PFSK-1 (cell line): ENCODE measurements around the gene UCKL1.

Experiments
- FOXP2 ChIP-seq: optimal IDR thresholded peaks from 2 replicates; pipeline ENCODE3; 2011; ENCODE audit warnings: borderline replicate concordance, control low read depth, inconsistent platforms; ENCODE audit not compliant: insufficient read depth; ENCODE audit errors: extremely low read length, extremely low read depth
- POLR2AphosphoS5 ChIP-seq: IDR thresholded peaks from 2 replicates; pipeline ENCODE4 v1.6.1; 2012; ENCODE audit warnings: low read depth, mild to moderate bottlenecking, control low read depth, low read length, moderate library complexity
- SIN3A ChIP-seq: IDR thresholded peaks from 2 replicates; pipeline ENCODE4 v1.6.1; 2012; ENCODE audit warnings: mild to moderate bottlenecking, low read length, moderate library complexity, borderline replicate concordance; ENCODE audit not compliant: insufficient read depth
- TAF1 ChIP-seq: IDR thresholded peaks from 2 replicates; pipeline ENCODE4 v1.6.1; 2012; ENCODE audit warnings: low read length, control low read depth, borderline replicate concordance; ENCODE audit not compliant: insufficient read depth
- TF ChIP-seq, protein P1 (sequence below), 2 experiments: IDR thresholded peaks; 2 replicates each; pipeline versions ENCODE4 v1.6.1 to v1.8.0; 2011 to 2012; ENCODE audit warnings: low read depth in 2 of 2, low read length in 2 of 2, control low read depth in 1 of 2, inconsistent platforms in 1 of 2, mild to moderate bottlenecking in 1 of 2, moderate library complexity in 1 of 2; ENCODE audit not compliant: insufficient read depth in 1 of 2

UCKL1 gene

DNA sequence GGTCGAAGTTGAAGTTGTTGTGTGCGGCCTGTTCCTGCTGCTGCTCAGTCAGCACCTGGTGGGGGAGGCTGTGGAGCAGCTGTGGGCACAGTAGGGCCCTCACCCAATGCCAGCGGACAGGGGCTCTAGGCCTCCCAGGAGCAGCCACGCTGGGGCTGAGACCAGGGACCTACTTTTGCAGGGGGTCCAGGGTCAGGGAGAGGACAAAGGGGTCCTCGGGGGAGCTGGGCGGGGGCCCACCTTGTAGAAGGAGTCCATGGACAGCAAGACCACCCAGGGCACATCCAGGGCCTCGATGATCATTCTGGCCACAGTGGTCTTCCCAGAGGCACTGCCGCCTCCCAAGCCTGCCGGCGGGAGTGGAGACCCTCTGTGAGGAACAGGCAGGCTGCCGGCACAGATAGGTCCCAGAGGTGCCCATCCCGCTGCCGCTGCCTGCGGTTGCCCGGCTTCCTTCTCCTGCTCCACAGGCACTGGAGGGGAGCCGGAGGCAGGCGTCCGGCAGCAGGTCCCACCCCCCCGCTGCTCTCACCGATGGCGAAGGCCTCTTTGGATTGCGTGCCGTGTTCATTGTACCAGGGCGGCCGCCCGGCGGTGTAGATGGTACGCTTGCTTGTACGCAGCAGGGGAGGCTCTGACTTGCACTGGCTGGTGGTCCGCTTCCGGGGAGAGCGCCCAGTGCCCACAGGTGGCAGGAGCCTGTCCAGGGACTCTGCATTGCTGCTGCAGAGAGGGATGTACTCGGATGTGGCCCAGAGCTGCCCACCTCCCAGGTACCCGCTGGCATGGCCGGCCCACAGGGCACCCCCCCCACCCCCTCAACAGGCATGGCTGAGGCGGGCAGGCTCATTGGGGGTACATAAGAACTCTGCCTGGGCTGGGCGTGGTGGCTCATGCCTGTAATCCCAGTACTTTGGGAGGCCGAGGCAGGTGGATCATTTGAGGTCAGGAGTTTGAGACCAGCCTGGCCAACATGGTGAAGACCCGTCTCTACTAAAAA lies 10.0 kb downstream of the UCKL1 start:
- TF ChIP-seq POLR2AphosphoS5, result no peak
- TF ChIP-seq, protein P1, sequence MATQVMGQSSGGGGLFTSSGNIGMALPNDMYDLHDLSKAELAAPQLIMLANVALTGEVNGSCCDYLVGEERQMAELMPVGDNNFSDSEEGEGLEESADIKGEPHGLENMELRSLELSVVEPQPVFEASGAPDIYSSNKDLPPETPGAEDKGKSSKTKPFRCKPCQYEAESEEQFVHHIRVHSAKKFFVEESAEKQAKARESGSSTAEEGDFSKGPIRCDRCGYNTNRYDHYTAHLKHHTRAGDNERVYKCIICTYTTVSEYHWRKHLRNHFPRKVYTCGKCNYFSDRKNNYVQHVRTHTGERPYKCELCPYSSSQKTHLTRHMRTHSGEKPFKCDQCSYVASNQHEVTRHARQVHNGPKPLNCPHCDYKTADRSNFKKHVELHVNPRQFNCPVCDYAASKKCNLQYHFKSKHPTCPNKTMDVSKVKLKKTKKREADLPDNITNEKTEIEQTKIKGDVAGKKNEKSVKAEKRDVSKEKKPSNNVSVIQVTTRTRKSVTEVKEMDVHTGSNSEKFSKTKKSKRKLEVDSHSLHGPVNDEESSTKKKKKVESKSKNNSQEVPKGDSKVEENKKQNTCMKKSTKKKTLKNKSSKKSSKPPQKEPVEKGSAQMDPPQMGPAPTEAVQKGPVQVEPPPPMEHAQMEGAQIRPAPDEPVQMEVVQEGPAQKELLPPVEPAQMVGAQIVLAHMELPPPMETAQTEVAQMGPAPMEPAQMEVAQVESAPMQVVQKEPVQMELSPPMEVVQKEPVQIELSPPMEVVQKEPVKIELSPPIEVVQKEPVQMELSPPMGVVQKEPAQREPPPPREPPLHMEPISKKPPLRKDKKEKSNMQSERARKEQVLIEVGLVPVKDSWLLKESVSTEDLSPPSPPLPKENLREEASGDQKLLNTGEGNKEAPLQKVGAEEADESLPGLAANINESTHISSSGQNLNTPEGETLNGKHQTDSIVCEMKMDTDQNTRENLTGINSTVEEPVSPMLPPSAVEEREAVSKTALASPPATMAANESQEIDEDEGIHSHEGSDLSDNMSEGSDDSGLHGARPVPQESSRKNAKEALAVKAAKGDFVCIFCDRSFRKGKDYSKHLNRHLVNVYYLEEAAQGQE (IDR thresholded peaks at IDR 0.05; ENCODE audit: insufficient read depth in 1 of 2, low read depth in 2 of 2, low read length in 2 of 2), result no peak
- no peak for TF ChIP-seq TAF1
- no peak for TF ChIP-seq FOXP2
- no peak for TF ChIP-seq SIN3A

DNA sequence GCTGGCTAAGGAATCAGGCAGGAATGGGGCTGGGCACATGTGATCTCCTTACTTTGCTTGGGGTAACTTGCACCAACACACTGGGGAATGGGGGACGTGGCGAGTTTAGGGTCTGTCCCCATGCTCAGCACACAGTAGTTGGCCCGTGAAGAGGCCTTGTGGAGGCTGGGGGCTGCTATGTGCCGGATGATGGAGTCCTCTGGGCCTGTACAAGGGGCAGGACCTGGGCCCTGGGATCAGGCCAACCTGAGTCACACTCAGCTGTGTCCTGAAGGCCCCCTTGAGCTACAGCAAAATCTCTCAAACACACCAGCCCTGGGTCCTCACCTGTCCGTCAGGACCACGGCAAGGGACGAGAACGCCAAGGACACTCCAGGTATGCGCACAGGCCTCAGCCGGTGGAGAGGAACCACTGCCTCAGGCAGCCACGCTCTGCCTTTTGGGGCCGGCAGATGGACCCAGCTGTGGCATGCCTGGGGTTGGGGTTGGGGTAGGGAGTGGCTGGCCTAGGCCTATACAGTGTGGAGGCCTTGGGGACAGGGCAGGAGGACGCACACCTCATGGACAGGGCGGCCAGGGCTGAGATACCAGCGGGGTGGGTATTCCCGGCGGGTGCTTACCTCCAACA lies 11.1 kb downstream of the UCKL1 start:
- TF ChIP-seq FOXP2, result no peak
- no peak for TF ChIP-seq SIN3A

DNA sequence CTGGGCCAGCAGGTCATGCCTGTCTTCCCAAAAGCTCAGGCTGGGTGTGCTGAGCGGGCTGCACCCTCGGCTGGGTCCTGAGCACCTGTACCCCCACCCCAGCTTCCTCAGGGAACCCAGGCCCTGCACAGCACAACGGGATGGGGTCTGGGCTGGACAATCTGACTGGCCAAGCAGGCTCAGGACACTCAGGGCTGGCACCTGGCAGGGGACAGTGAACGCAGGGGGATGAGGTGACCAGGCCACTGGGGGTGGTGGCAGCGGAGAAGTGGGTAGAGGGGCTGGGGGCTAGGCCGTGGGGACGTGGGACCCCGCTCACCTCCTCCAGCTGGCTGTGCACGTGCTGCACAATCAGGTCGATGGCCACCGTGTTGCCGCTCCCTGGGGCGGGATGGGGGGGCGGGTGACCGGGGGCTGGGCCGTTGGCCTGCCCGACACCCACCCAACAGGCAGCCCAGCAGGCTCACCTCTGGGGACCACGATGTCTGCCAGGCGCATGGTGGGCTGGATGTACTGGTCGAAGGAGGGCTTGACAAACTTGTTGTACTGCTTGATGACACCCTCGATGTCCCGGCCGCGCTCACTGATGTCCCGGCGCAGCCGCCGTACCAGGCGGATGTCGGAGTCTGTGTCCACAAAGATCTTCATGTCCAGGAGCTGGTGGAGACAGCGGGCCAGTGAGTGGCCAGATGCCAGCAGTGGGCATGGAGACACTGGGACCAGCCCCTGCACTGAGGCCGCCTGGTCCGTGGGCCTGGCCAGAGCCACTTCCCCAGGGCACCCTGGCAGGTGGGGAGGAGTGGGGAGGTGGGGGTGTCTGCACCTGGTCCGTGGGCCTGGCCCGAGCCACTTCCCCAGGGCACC lies 11.9 kb downstream of the UCKL1 start:
- TF ChIP-seq, protein P1 (IDR thresholded peaks at IDR 0.05; ENCODE audit: insufficient read depth in 1 of 2, low read depth in 2 of 2, low read length in 2 of 2), result no peak
- TF ChIP-seq FOXP2 (no peak), POLR2AphosphoS5 (no peak), SIN3A (no peak)

DNA sequence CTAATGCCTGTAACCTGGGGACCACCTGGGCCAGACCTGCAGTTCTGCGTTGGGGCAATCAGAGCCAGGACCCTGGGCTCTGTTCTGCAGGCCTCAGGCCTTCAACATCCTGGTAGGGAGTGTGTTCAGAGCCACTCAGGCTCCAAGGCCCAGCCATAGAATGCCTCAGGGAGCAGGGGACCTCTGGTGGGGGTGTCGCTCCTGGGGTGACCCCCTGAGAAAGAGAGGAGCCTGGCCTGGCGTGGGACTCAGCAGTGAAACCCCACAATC lies 12.5 kb downstream of the UCKL1 start:
- TF ChIP-seq, protein P1 (IDR thresholded peaks at IDR 0.05; ENCODE audit: insufficient read depth in 1 of 2, low read depth in 2 of 2, low read length in 2 of 2), result no peak
- TF ChIP-seq SIN3A, result no peak
- no peak for TF ChIP-seq POLR2AphosphoS5
- no peak for TF ChIP-seq TAF1
- TF ChIP-seq FOXP2, result no peak

DNA sequence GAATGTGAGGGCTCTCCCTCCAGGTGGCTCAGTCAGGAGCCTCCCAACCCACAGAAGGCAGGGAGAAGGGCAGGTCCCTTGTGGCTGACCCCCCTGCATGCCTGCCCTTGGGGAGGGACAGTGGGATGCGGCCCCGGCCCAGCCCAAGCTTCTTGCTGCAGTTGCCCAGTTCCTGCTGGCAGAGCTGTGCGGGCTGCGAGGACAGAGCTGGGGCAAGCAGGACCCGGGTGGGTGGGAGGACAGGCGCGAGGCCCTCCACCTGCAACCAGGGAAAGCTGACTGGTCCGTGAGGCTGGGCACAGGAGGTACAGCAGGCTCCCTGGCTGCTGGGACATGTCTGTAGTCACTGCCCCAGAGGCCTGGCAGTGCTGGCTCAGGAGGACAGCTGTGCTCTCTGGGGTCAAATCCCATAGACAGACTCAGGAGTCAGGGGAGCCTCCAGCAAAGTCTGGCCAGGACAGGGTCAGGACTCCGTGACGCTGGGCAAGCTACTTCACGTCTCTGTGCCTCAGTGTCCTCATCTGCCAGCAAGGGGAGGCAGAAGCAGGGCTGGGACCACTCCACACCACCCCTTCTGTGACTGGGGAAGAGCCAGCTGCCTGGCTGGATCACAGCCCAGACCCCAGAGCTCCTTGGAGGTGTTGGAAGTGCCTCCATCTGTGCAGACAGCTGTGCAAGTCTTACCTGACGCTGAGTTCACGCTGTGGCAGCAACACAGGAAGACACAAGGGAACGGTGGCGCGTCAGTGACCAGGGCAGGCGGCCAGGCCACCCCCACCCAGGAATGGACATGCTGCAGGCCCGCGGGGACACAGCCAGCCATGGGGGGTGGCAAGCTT lies 13.0 kb downstream of the UCKL1 start:
- TF ChIP-seq POLR2AphosphoS5 (no peak), SIN3A (no peak), FOXP2 (no peak), TAF1 (no peak)
- TF ChIP-seq, protein P1 (IDR thresholded peaks at IDR 0.05; ENCODE audit: insufficient read depth in 1 of 2, low read depth in 2 of 2, low read length in 2 of 2), result no peak
